SKM-1 (cell line): ENCODE data around the gene BLM.
"Not testable (repeated sequence)": the region's sequence is repeated elsewhere in the genome, so short reads cannot be mapped to it uniquely, and the experiment has no call there.

Experiments
- DNase-seq: peaks from one replicate; lab custom pipeline; 2025; ENCODE audit not compliant: unreplicated experiment; lab: John Stamatoyannopoulos, UW

Gene BLM

DNA sequence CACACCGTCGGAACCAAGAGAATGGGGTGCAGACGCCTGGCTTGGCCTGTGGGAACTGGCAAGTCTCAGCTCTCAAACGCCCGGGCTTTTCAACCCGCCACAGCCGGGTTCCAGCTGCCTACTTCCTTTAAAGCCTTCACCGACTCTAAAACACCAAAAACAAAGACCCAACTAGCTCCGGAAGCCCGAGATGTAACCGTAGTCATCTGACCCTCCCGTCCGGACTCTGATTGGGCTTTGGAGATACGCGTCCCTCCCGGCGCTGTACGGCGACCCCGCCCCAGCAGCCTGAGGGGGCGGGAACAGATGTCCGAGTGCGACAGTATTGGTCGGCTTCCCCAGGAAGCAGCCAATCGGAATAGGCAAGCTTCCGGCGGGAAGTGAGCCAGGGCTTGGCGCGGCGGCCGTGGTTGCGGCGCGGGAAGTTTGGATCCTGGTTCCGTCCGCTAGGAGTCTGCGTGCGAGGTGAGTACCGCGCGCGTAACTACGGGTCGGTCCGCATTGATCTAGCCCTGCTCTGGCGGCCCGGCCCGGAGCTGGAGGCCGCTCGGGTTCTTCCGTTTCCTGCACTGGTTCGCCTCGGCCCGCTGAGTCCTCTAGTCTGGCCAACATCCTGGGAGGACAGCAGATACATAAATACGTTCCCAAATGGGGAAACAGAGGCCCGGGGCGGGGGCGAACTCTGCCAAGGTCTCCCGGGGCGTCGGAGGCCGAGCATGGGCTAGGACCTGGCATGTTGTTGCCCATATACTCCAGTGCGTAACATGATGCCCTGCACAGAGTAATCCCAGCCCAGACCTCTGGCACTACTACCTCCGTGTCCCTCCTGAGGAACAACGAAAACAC lies at the start of gene BLM:
BLM (plus strand) TSS at position 371 of the 846 bp plus-strand sequence. CDS start 30,047 bp downstream, outside the sequence.
- DNase-seq = peak; percentile 95

DNA sequence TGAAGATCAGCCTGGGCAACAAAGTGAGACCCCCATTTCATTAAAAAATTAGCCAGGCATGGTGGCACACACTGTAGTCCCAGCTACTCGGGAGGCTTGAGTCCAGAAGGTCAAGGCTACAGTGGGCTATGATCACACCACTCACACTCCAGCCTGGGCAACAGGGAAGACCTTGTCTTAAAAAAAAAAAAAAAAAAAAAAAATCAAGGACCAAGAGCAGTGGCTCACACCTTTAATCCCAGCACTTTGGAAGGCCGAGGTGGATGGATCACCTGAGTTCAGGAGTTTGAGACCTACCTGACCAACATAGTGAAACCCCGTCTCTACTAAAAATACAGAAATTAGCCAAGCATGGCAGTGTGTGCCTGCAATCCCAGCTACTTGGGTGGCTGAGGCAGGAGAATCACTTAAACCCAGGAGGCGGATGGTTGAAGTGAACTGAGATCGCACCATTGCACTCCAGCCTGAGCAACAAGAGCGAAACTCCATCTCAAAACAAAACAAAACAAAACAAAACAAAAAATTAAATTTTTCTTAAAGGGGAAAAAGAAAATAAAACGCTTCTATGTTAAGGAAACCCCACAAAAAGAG lies 49.3 kb upstream of the BLM start:
- DNase-seq = not testable (repeated sequence)

DNA sequence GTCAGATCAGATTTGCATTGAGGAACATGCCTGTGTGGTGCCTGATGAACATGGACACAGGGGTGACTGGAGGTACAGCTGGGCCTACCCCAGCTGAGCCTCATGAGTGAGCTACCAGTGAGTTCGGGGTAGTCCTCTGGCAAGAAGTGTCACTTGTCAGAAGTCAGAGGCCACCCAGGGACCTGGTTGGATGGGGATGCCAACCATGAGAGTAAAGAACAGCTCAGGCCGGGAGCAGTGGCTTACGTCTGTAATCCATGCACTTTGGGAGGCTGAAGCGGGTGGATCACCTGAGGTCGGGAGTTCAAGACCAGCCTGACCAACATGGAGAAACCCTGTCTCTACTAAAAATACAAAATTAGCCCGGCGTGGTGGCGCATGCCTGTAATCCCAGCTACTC lies 46.5 kb upstream of the BLM start:
- not testable (repeated sequence) for DNase-seq

DNA sequence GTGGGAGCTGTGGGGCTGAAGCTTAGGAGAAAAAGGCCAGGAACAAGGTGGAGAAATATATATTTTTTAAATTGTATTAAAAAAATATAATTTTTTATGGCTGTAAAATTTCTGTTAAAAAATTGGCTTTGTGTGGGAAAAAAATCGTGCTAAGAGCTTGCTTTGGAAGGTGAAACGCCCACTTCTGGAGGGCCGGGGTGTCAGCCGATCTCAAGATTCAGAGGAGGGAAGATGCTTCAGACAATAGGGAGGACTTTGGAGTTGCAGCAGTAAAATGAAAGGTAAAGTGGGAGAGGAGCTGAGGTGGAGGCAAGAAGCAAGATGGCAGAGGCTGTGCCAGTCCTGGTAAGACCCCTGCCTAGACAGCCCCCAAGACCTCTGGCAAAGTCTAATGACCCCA lies 45.9 kb upstream of the BLM start:
- DNase-seq = no peak

DNA sequence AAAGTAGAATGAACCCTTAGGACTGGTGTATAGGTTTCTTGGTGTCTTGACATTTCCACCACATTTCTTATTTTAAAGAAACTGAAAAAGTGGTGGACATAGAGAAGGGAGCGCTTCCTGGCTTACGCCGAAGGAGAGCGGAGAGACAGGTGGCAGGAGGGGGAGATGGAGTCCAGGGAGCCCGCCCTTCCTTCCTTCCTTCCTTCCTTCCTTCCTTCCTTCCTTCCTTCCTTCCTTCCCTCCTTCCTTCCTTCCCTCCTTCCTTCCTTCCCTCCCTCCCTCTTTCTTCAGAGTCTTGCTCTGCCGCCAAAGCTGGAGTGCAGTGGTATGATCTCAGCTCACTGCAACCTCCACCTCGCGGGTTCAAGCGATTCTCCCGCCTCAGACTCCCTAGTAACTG lies 43.8 kb upstream of the BLM start:
- DNase-seq = not testable (repeated sequence)

DNA sequence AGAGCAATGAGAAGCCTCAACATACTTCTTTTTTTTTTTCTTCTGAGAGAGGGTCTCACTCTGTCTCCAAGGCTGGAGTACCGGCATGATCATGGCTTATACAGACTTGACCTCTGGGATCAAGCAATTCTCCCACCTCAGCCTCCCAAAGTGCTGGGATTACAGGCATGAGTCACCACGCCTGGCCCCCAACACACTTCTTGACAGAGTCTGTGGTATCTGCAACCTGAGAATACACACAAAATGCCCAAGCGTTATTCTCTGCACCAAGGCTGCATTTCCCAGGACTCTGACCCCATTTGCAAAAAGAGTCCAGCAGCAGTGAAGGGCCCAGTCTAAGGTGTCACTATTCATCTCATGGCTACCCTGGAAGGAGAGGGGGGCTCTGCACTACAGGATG lies 42.7 kb upstream of the BLM start:
- no peak for DNase-seq

DNA sequence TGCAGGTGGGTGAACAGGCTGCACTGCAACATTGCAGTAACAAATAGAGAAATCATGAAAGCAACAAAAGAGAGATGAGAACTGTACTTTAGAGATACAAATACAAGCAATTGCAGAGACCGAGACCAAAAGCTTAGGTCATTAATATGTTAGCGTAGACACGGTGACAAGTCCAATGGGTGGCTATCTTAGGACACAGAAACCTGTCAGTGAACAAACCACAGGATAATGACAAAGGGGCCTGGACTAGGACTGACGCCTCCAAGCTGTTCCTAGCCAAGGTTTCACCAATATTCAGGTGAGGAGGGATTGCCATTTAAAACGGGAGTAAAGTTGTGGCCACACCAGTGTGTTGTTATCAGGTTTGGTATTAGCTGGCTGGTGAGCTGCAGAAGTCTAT lies 41.7 kb upstream of the BLM start:
- no peak for DNase-seq

DNA sequence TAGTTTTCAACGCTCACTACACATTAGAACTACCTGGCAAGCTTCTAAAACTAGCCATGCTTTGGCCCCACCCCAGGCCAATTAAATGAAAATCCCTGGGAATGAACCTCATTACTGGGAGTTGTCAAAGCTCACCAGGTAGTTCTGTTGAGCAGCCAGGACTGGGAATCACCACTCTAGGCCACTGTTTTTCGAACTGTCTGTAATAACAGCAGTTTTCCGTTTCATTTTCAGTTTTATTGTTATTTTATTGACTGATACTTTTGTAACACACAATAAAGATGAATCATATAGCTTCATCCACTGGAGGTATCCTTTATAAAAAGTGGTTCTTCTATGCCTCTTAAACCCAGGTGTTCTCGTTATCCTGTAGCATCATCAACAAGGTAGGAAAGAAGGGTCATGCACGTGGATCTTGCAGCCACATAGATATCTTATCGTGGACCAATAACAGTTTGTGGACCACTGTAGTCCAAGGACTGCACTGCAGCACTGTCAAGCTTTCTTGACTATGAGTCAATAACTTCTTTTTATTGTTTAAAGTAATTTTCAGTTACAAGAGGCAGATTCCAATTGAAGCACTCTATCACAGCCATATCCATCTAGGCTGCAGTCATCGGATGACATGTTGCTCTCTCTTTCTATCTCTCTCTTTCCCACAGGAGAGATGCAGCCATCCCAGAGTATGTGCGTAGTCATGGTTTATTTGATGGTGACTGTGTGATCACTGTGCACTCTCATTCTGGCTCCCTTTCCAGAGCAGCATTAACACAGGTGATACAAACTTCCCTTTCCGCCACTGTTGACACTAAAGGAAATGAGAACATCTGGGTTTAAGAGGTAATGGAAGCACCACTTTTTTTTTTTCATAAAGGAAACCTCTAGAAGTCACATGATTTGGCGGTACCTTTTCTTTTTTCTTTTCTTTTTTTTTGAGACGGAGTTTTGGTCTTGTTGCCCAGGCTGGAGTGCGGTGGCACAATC lies 39.0 kb upstream of the BLM start:
- no peak for DNase-seq

DNA sequence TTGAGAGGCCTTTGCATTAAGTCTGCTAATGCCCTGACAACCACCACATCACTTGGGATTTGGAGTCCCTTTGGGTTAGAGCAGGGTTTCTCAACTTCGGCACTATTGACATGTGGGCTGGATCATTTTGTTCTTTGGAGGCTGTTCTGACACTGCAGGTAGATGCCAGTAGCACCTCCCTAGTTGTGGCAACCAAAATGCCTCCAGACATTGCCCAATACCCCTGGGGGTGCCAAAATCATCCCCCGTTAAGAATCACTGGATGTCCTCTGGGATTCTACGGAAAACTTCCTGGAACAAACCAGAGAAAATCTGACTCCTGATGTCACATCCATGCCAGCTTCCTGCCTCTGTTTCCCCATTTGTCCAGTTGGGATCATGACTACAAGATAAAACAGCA lies 37.2 kb upstream of the BLM start:
- no peak for DNase-seq

DNA sequence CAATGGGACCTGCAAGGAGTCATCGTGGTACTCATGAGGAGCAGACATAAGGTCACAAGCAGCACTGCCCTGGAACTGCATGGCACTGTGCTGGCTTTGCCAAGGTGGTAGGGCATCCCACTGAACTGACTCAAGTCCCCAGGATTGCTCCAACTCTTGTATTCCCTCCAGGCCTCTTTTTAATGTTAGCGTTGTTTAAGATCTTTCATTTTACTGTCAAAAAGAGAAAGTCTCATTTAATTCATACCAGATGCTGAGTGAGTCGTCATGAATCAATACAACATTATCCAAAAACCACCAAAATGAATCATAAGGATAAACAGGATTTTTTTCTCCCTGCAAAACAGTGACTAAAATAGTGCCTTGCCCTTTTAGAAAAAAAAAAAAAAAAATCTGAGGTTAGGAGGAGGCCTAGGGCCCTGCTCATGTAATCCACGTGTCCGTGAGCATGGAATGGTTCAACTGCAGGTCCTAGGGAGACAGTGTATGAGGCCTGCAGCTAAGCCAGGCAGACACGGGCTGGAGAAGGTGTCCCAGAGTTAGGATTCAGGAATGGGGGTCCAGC lies 36.7 kb upstream of the BLM start:
- DNase-seq = no peak

DNA sequence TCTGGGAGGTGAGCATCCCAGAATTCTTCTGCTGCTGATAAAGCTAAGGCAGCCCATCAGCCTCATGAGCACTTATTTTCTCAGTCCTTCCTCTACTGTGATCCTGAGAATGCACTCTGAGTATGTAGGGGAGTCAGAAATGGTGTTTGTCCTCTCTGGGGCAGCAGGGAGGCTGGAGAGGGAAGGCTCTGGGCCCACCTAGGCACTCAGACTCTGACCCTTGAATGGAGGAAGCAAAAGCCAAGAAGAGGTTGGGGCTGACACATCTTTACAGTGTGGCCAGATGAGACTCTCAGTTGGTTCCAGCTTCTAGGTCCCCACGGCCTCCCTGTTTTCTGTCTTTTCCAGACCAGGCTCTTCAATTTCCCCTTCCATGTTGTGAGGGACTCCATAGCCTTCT lies 36.1 kb upstream of the BLM start:
- no peak for DNase-seq

DNA sequence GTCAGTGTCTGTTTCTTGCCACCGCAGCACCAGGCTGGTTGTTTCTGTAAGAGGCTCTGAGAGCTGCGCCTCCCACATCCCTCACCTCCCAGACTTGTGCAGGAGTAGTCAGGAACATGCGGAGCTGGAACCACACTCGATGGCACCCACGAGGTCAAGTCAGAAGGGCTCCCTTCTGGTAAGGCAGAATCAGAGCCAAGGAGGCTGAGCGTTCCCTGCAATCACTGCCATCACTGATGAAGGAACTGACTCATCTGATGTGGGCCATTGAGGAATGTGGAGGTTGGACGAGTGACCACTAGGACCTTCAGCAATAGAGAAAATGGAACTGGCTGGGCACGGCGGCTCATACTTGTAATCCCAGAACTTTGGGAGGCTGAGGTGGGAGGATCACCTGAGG lies 35.7 kb upstream of the BLM start:
- DNase-seq = no peak

DNA sequence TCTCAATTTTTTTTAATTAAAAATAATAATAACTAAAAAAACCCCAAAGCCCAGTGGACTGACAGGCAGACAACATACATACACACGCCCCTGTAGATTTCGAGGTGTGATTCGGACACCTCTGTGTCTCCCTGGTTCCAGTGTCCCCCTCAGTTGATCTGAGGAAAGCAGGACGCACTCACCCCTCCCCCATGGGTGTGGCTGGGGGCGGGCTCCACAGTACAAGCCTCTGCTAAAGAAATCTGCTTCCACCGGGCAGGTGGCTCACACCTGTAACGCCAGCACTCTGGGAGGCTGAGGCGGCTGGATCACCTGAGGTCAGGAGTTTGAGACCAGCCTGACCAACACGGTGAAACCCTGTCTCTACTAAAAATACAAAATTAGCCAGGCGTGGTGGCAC lies 33.8 kb upstream of the BLM start:
- DNase-seq = no peak

DNA sequence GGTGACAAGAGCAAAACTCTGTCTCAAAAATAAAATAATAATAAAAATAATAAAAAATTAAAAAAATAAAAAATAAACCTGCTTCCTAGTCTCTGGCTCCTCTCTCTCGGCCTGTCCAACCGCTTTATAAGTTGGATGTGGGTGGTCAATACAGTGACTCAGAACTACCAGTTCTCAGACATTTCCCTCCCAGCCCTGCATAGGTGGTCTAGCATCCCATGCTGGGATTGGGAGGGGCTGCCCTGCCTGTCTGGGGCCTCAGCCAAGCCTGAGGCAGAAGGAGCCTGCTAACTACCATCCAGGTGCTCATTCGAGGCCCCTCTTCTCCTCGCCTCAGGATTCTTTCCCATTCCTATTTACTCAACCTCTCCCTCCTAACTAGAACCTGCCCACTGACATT lies 33.3 kb upstream of the BLM start:
- DNase-seq = no peak

DNA sequence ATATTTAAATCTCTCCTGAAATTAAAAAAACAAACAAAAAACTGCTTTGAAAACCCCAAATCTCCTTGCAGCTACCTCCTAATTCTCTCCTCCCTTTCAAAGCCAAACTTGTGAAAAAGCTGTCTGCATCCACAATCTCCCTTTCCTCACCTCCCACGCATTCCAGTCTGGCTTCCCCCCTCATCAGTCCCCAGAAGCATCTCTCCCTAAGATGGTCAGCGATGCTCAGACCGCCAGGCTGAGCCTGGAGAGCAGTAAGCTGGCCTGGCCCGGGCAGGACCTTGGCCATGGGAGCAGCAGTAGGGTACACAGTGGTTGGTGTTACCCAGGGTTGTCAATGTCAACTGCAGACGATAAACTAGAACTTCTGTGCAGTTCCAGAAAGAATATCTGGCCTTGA lies 32.9 kb upstream of the BLM start:
- no peak for DNase-seq

DNA sequence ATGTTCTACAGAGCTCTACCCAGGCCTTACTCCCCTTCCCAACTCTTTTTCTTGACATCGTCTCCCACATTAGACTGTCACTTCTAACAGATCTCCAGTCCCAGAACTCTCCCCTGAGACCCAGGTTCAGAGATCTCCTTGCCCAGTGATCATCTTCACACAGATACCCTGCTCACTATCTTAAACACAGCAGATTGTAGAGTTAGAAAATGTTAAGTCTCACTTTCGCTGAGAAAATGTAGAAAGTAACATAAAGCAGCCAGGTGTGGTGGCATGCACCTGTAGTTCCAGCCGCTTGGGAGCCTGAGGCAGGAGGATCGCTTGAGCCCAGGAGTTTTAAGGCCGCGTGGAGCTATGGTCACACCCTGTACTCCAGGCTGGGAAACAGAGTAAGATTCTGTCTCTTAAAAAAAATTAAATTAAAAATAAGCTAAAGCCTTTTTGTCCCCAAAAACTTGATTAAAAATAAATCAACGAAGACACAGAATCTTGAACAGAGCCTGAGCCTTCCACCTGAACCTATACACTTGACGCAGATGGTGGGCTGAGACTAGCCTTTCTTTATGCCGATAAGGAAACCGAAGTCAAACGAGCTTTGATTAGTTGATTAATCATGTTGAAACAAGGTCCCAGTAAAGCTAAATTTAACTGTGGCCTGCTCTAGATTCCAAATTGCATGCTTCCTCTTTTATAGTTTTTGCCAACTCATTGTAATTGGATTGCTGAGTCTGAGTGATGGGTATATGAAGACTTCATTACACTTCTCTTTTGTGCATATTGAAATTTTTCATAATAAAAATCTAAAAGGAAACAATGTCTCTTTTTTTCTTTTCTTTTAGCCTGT lies 31.3 kb upstream of the BLM start:
- DNase-seq = peak; percentile 16

DNA sequence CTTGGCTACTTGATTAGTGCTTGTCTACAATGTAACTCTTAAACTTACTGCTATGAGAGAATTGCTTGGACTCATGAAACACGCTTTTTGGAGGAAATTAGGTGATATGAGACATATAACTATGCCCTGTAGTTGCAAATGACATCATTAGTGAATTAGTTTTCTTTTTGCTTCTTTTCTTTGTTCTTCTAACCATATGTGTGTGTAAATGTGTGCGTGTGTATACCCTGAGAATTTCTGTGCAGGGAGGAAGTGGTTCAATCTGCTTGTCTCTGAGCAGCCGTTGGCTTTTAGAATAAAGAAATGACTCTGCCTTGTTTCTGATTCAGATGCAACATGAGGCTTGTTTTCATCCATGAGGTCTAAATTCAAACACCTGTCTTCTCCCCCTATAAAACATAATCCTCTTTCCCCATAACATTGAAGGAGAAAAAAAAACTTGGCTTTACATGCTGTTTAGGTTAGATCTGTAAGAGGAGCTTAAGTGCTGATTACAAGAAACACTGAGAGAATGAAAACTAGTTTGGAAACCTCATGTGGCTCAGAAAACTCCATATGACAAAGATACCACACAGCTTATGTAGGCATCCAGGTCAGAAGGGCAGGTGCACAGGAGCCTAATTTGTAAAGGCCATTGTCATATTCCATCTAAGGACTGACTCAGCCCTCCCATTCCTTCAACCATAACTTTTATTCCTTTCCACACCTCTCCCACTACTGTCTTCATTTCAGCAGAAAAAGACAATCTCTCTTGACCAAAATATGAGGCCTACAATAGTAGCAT lies 30.5 kb upstream of the BLM start:
- no peak for DNase-seq

DNA sequence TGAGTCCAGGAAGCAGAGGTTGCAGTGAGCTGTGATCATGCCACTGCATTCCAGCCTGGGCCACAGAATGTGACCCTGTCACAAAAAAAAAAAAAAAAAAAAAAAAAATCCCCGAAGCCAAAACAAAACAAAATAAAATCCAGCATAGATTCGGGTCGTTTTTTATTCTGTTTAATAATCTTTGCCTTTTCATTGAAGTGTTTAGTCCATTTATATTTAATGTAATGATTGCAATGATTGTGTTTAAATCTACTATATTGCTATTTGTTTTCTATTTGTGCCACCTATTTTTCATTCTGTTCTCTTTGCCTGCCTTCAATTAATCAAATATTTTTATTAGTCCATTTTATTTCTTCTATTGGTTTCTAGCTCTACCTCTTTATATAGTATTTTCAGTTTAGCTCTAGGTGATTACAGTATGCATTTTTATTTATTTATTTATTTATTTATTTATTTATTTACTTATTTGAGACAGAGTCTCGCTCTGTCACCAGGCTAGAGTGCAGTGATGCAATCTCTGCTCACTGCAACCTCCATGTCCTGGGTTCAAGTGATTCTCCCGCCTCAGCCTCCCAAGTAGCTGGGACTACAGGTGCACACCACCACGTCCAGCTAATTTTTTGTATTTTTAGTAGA lies 27.7 kb upstream of the BLM start:
- DNase-seq = not testable (repeated sequence)

DNA sequence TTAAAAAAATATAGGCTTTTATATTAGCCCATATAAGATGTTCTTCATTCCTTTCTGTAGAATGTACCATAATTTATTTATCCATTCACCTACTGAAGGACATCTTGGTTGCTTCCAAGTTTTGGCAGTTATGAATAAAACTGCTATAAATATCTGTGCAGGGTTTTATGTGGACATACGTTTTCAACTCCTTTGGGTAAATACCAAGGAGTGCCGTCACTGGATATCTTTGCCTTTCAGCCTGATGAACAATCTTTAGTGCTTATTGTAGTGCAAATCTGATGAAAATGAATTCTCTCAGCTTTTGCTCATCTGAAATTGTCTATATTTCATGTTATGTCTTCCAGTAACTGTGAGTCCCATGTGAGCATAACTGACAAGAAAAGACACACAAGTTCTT lies 26.6 kb upstream of the BLM start:
- DNase-seq = no peak
